Astrocyte of the hippocampus (primary cell): ENCODE data around the gene BOD1L1.

Source experiments
- DNase-seq: peaks from one replicate; pipeline ENCODE4 v3.0.0; 2011; ENCODE audit warnings: low read depth, low spot score

BOD1L1 gene

GRCh38 chr4:13525606-13526281 lies 101.8 kb downstream of the BOD1L1 start:
- DNase-seq, result no peak

DNA sequence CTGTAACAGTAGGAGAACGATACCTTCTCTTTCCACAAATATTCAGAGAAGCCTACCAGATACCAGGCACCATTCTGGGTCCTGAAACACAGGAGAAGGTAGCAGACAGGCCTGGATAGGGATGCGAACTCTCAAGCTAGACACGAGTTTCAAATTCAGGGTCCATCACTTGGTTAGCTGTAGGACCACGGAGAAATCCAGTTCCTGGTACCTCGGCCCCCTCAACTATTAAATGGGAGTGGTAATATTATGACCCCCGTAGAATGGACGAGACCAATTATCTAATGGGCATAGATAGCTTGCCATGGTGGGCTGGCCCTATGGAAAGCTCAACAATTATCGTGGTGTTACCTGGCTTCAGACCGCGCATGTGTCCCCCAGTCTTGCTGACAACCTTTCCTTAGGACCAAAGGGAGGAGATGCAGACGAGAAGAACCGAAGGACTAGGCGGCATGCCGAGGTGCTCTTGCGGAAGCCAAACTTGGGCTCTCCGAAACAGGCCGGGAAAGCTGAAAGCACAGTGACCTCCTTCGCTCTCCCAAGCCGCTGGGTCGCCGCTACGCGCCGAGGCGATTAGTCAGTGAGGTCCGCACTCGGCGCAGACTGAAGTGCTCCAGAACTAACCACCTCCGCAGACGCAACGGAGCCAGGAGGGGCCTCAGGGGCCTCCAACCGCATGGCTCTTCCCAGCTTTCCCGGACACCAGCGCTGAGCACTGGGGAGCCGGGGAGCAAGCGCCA lies 102.9 kb downstream of the BOD1L1 start:
- DNase-seq, result peak; percentile 68

DNA sequence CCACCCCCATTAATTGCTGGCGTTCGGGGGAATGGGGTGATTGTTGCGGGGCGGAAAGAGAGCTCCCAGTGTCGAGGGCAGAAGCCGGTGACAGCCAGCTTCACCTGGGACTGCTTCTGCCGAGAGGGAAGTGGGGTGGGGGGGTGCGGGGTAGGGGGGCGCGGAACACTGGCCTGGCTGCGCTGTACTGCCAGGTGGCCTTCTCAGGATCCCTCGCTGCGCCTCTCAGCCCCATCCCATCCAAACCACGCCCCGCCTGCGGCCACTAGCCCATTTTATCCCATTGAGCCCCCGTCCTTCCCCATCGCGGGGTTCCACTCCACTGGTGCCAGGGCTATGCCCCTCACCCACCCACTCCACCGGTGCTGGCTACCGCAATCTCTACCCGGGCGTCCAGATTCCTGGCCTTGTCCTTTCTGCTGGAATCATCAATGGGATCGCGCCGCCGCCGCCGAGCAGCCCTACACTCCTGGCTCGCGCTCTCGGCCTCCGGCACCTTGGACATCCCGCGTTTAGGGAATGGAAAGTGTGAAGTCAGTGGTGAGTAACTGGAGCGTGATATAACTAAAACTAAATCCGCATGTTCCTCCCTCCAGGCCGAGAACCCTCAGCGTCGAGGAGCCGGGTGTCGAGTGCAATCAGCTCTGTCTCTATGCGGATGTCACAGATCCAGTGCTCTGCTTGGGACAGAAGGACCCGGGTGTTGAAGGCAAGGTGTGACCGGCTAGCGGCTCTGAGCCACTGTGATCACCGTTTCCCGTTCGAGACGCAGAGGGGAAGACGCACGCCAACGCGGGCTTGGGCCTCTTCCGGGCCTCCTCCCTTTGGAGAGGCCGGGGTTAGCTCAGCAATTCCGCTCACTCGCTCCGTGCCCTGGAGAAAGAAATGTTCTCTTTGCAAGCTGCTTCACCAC lies 103.7 kb downstream of the BOD1L1 start:
- DNase-seq, result no peak

GRCh38 chr4:13523105-13523477 lies 104.4 kb downstream of the BOD1L1 start:
- no peak for DNase-seq

GRCh38 chr4:13522282-13523104 lies 105.0 kb downstream of the BOD1L1 start:
- no peak for DNase-seq

GRCh38 chr4:13521047-13521446 lies 106.5 kb downstream of the BOD1L1 start:
- no peak for DNase-seq
